Measurements from ENCODE around the gene COG5.
"Not testable (repeated sequence)": the region's sequence is repeated elsewhere in the genome, so short reads cannot be mapped to it uniquely, and the experiment has no call there.

Gene COG5

DNA sequence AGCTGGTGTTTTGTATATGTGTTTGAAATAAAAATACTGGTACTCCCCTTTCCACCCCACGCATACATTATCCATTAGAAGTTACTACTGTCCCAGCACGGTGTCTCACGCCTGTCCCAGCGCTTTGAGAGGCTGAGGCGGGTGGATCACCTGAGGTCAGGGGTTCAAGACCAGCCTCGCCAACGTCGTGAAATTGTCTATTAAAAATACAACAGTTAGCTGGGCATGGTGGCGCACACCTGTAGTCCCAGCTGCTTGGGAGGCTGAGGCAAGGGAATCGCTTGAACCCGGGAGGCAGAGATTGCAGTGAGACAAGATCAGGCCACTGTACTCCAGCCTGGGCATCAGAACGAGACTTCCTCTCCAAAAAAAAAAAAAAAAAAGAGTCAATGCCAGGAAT is 392.2 kb downstream of the COG5 start:
- DNase-seq: no peak

DNA sequence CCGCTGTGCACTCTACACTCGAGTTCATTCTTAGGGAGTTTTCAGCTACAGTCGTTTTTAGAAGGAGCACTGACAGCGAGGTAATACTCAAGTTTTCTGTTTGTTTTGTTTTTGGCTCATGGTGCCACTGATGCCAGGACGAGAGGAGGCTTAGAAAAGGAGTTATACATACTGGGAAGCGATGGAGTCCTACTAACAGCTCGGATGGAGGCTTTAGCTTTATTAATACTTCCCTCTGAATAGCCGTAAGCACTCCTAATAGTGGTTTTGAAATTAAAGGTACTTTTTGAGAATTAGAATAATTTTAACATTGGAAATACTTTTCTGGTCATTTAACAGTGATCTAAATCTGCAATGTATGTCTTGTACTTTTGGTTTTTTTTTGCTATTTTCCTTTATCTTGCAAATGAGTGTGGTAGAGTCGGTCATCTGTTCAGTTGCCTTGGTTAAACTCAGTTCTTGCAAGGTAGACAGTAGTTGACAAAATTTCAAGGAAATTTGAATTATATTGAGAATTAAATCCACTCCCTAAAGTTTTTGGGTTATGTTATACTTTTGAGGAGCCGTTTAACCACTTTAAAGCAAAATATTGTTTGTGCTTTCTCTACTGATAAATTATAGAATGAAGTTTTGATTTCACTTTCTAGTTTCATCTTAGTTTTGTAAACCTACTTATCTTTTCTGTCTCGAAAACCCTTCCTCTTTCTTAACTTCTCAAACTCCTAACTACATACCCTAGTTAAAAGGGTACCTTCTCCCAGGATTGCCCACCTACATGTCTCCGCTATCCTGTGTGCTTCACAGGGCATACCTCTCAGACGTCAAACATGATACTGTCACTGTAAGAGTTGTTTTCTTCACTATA is 393.4 kb downstream of the COG5 start:
- DNase-seq: no peak

DNA sequence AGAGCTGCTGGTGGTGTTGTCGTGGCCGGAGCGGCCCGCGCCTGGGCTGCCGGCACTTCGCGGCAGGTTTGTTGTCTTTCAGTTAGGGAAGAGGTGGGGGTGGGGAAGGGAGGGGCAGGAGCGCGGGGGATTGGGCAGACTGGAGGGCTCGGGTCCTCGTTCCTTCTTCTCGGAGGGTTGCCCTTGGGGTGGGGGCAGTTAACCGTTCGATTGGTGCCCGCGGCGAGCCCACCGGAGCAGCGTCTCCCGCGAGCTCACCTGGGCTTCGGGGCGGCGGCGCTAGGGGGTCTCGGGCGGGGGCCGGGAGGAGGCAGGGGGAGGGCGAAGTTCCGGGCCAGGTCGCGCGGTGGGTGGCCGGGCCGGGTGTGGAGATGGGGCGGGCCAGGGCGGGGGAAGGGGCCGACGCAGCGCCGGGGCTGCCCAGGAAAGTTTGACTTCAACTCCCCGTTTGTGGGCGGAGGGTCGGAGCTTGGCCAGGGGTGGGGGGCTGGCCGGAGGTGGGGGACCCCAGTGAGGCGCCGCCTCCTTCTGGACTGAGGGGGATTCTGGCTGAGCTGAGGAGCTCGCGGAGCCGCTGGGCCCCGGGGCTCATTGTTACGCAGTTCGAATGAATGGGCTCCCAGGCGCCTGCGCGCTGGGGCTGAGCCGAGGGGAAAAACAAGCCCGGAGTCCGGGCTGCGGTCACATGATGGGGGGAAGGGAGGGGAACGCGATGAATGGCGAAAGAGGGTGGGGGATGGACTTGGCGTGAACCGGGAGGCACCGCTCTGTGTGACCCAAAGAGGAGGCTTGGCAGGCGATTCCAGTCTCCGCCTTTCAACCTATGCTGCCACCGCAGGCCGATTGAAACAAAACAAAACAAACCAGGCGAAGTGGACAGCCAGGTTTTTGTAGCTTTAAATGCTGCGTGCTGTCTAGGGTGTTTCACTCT is 394.3 kb downstream of the COG5 start:
- DNase-seq: peak; percentile 92

DNA sequence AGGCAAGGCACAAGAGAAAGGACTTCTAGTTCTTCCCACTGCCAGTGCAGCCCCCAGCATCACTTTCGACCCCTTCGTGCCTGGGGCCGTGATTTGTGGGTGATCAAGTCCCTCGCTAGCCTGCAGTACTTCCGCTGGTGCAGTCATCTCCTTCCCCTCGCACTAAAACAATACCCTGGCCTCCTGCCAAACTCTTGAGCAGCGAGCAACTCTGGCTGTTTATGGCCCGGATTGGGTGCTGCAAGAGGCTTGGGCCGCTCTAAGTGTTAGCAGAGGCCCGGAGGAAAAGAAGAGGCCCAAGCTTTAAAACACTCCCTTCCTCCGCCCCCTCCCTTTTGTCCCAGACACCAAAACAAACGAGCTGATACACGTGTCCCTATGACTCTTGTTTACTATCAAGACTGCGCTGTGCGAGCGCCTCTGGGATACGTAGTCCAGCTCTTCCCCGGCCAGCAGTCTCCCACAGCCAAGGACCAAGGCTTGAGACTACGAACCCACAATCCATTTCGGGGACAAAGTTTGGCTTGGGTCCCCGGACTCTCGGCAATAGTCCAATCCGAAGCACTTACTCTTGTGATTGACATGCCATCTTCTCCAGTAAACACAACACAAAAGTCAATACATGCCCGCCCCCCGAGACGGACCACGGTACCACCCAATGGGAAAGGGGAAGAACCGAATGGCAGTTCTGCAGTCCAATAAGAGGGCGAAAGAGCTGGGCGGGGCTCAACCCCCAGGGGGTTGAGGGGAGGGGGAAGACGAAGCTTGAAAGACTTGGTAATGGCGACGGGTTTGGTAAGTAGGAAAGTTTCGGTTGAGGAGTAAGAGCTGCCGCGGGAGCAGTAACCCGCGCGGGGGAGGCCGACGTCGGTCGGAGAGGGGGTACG is 395.2 kb downstream of the COG5 start, which contains the start of gene HBP1:
HBP1 (plus strand) TSS at position 771 of the 887 bp plus-strand sequence. CDS start 10,891 bp downstream, outside the sequence.
- DNase-seq: peak; percentile 99

DNA sequence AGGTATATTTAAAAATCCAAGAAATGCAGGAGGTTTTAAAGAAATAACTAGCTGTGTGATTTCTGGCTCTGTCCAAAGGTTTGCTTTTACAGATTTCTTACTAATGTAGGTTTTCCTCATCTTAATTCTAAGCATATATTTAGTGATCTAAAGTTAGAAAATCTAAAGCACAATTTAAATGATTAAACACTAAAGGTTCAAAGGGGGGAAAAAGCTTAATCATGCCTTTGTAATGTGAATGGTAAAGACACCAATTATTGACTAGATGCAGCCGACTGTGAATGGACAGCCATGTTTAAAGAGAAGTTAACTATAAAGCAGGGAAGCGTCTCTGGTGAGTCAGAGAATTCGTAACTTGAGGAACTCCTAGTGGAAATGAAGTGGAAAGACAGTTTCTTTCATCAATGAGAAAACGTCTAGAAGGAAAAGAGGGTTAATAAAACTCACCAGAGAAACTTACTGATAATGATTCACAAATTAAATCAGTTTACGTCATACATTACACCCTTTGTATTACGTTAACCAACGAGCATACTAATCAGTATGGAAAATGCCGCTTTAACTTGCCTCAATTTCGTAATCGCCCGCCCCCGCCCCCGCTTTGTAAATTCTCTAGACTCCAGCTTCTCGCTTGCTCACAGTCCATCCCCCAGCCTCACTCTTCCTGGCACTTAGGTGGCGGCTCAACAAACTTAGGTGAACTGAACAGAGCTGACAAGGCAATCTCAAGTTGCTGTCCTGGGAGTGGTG is 396.1 kb downstream of the COG5 start:
- no peak for DNase-seq

DNA sequence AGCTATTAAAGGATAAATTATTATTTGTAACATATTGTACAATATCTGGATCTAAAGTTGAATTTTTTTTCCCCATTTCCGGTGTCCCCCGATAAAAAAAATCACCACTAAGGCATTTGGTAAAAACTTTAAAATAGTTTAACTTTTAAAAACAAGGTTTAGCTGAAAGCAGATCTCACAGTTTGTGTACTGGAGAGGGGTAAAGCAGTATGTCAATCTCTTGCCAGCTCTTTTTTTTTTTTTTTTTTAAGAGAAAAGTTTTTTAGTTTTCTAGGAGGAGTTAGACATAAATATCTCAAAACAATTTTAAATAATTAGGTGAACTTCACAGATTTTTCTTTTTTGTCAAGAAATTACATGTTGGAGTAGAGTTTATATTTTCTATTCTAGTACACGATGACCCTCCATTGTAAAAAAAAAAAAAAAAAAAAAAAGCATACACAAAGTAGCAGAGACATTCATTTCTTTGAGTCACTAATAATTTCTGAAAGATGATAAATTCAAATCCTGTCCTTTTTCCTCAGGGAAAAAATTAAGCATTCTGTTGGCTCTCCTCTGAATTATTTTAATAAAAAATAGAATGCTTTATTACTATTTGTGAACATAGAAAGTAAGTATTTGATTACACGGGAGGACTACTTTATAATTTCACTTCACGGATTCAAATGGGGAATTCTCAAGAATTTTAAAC is 396.8 kb downstream of the COG5 start:
- no peak for DNase-seq

DNA sequence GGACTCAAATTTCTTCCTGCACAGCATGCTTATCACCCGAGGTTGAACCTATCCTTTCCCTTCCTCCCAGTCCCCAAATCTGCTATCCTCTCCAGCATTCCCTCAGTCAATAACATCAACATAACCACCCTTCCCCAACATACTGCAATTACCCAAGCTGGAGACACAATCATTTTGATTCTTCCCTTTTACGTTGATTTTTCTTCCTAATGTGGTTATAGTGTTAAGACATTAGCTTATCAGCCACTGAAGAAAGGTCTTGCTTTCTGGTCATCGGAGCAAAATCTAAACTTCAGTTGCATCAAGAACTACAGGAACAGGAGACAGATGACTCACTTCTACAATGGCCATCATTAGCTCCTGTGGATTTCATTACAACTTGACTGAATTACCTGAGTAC is 398.4 kb downstream of the COG5 start:
- no peak for DNase-seq

DNA sequence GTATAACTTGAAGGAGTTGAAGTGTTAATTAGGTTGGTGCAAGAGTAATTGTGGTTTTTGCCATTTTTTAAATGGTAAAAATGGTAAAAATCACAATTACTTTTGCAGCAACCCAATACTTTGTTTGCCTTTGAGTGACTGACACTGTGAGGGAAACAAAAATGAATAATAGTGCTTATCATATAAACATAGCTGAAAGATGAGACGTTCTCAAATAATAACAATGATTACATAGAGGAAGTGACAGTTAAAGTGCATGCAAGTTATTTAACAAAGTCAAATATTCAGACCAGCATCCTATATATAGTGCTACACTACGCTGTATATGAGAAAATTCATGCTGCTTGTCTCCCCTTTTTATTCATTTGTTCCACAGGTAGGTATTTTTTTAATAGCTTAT is 399.6 kb downstream of the COG5 start:
- no peak for DNase-seq

DNA sequence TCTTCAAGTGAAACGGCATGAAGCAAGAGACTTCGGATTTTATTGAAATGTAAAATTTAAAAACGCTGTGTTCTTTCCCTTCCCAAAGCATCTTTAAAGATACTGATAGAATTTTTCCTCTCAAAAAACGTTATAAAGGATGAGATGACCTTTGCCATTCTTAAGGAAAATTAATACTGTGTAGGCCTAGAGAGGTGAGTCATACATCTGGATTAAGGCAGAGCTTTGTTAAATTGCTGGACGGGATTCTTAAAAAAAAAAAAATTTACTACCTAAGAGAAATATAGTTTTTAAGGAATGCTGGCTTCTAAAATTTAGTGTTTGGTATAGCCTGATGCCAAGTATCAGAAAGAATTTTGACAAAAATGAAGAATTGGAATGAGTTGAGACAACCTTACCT is 401.2 kb downstream of the COG5 start:
- no peak for DNase-seq

DNA sequence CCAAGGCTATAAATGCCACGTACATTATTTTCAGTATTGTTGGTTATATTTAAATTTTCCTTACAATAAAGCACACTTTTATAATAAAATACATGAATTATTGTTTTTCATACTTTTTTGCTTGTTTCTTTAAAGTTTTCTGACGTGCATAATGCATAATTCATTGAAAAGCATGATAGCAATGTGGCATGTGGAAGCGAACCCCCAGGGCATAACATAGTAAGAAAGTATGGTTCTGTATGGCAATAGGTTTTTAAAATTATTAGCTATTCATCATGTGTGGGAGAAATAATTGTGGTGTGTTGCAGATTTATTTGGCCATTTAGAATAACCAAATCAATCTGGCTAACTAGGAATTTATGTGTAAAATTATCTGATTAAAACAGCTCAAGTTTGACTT is 402.3 kb downstream of the COG5 start:
- DNase-seq: no peak

DNA sequence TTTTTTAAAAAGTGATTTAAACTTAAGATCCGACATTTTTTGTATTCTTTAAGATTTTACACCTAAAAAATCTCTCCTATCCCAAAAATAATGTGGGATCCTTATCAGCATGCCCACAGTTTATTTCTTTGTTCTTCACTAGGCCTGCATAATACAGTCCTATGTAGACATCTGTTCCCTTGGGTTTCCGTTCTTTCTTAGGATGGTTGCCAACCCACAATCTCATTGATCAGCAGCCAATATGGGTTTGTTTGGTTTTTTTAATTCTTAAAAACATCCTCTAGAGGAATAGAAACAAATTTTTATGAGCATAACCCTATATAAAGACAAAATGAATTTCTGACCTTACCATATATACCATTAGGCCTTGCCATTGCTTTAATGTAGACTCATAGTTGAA is 403.3 kb downstream of the COG5 start:
- DNase-seq: no peak

DNA sequence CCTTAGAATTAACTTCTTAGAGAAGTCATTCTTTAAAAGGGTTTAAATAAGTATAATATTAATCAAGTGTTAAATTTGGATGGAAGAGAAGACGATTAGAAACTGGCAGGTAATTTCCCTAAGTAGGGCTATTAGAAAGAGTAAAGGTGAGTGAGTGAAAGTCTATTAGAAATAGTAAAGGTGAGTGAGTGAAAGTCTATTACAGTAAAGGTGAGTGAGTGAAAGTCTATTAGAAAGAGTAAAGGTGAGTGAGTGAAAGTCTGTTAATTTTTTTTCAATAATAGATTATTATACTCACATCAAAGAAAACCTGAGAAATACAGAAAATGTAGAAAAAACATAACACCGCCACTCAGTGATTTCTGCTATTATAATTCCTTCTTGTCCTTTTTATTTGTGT is 405.7 kb downstream of the COG5 start:
- no peak for DNase-seq

DNA sequence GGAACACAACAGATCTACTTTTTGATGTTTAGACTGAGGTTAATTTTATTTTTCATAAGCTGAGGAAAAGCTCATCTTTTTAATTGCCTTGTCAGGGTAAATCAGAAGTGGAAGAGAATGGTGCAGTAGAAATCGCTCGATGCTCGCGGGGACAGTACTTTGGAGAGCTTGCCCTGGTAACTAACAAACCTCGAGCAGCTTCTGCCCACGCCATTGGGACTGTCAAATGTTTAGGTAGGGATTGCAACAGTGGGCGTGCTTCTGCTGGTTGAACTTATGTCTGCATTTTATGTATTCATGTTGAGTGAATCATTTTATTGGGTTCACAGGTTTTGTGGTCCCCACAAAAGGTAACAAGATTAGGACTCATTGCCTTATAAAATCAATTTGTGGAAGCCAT is 406.6 kb downstream of the COG5 start:
- DNase-seq: no peak

DNA sequence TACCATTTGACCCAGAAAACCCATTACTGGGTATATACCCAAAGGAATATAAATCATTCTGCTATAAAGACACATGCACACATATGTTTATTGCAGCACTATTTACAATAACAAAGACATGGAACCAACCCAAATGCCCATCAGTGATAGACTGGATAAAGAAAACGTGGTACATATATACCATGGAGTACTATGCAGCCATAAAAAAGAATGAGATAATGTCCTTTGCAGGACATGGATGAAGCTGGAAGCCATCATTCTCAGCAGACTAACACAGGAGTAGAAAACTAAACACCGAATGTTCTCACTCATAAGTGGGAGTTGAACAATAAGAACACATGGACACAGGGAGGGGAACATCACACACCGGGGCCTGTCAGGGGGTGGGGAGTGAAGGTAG is 408.0 kb downstream of the COG5 start:
- not testable (repeated sequence) for DNase-seq

DNA sequence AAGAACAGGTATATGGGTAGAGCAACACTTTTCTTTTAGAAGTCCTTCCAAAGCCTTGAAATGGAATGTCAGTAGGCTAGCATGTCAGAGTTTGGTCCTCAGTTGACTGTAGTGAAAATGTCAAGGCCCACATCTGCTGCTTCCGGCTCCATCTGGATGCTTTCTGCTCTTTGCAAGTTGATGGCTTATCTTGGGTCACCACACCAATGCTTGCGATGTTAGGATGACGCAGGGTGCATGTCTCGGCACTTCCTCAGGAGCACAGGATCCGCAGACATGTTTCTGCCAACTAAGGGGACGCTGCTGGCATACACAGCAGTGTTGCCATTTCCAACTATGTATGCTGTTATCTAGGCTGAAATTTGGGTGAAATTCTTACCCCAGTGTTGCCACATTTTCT is 408.9 kb downstream of the COG5 start:
- DNase-seq: no peak

DNA sequence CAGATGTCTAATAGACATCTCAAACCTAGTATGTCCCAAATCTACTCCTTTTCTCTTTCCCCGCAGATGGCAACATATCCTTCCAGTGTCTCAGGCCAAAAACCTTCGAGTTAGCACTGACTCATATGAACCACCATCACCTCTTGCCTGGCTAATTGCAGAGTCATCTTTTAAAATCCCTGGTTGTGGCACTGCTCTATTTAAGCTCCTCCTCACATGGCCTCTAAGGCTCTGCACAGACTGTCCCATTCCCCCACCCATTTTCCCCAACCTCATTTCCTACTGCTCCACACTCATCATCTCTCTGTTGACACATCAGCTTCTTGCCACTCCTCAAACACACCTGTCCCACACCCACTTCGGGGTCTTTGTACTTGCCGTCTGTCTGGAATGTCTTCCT is 411.7 kb downstream of the COG5 start:
- no peak for DNase-seq

Data from activated CD8-positive, alpha-beta memory T cell treated with anti-CD3 and anti-CD28 coated beads for 24 hours (primary cell).